LHCN-M2 (cell line): ENCODE results near the gene STARD8. TPM values are rescaled to one million over a fixed set of nuclear protein-coding genes. Genes with fewer than 3 reads are reported as not detected.
"Not testable (repeated sequence)": the region's sequence is repeated elsewhere in the genome, so short reads cannot be mapped to it uniquely, and the experiment has no call there.

ENCODE experiments used
- DNase-seq: peaks from one replicate; pipeline ENCODE4 v3.0.0-alpha.2; 2012; ENCODE audit warnings: low read depth
- total RNA-seq: library from RNA; depleted of rRNA; stranded (reverse); fragments of >200 nt; gene quantifications from 2 replicates; pipeline ENCODE4 v1.2.3, GENCODE V29; 2014

Gene STARD8
- total RNA-seq, 1 experiment from 2014 or later: 12.1 TPM

- peak; percentile 53 for DNase-seq
Observed at GRCh38 chrX:68659385-68659784, 11.9 kb downstream of the STARD8 start.

GRCh38 chrX:68659786-68660185 lies 12.3 kb downstream of the STARD8 start:
- no peak for DNase-seq

GRCh38 chrX:68660746-68661145 lies 13.3 kb downstream of the STARD8 start:
- DNase-seq: no peak

- no peak for DNase-seq
Observed at GRCh38 chrX:68665502-68665901, 18.0 kb downstream of the STARD8 start.

- DNase-seq: no peak
Observed at GRCh38 chrX:68666580-68666979, 19.1 kb downstream of the STARD8 start.

GRCh38 chrX:68669094-68669860 lies 21.8 kb downstream of the STARD8 start:
- no peak for DNase-seq

GRCh38 chrX:68669871-68670270 lies 22.4 kb downstream of the STARD8 start:
- no peak for DNase-seq

DNA sequence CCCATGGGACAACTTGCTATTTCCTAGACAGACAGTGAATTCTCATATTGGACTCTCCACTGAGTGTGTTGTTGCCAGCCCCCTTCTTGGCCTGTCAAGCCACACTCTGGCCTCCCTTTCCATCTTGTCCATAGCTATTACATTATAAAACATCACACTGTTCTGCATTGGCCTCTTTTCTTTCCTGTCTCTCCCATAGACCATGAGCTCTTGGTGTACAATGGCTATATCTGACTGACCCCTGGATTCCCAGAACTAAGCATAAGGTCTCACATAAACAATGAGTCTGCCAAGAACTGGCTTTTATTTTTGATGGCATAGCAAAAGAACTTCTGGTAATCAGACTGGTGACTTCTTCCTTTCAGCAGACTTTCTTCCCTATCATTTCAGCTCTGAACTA lies 23.8 kb downstream of the STARD8 start:
- no peak for DNase-seq

DNA sequence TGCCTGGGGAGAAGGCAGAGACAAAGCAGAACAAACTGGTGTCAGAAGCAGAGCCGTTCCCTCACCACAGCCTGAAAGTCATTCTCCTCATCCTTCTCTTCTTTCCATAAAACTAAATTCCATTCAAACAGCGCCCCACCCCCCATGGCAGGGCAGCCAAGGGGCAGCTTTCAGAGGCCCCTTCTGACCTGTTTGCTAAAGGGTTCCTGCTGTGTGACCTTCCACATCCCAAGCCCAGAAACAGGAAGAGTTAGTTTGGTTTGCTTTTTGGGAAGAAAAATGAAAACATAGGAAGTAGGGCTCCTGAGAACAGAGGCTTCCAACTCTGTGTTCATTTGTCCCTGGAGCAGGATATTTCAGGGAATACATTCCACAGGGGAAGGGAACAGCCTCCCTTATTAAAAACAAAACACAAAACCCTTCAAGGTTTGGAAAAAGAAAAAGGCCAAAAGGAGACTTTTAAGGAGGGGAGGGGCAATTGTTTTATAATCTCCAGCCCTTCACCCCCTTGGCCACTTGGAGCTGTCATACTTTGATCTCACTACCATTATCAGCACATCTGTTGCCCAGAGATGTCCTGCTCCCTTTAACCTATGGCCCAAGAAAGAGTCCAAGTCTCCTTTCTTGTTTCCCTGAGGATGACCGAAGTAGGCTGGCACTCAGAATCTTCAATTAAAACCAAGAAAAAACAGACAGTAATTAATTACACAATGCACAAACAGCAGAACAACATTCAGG lies 25.3 kb downstream of the STARD8 start:
- DNase-seq: no peak

DNA sequence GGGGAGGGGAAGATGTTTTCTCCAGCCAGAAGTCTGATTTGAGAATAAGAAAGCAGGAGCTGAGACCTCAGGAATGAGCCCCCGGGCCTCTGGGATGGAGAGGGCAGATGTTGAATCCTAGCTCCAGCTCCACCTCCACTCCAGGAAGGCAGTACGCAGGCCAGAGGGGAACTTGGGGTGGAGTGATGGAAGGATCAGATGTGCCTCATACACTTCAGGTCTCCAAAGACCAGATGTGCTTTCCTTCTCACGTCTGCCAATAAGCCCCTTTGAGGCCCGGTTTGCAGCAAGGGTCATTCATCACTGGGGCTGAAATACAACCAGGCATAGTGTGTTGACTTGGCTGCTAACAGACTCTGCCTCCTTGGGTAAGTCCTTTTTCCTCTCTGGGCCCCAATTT lies 28.1 kb downstream of the STARD8 start:
- DNase-seq: no peak

DNA sequence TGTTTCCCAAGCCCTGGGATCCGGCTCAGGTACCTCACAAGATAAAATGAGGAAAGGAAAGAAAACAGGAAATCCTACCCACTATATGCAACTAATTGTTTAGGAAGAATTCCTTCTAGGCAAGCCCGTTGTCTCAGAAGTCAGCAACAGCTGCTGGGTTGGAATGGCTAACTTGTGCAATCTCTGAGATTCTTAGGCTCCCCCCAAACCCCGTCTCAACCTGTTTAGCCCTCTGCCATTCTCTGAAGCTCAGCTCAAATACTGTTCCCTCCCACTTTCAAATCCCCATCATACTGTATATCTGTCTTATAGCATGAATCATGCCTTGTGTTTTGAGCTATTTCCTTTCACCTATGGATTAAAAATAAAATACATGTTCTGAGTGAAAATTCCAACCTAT lies 28.9 kb downstream of the STARD8 start:
- peak; percentile 53 for DNase-seq

DNA sequence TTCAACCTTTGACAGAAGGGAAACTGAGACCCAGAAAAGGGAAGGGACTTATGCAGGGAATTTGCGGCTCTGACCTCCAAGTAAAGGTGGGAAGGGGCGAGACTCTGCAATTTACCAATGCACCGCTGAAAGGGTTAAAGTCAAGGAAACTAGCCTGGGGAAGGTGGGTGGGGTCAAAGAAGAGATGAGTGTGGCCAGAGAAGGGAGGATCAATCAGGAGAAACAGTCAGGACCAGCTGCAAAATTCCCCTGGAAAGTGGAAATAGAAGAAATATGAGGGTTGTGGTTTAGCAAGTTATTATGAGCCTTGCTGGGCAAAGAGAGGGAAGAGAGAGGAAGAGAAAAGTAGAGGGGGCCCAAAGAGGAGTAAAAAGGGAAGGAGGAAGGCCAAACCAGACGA lies 30.5 kb downstream of the STARD8 start:
- DNase-seq: peak; percentile 53

DNA sequence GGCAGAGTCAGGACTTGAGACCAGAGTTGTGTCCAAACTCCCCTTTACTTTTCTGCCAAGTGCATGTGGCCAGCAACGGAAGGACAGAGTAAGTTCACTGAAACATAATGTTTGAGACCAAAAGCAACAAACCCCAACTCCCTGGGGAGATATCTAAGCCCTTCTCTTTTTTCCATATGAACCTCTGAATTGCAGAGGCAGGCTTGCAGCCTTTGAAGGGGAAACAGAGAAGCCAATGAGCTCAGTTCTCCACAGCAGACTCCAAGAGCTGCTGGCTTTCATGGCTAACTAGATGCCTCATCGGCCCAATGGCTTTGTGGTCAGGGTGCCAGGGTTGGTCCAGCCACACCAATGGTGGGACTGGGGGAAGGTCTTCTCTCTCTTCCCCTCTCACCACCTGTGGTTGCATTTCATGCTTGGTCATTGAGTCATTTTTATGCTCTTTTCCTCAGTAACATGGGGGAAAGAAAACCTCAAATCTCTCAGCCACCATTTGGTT lies 34.0 kb downstream of the STARD8 start:
- peak; percentile 93 for DNase-seq

- DNase-seq: no peak
Observed at GRCh38 chrX:68682790-68683189, 35.3 kb downstream of the STARD8 start.

DNA sequence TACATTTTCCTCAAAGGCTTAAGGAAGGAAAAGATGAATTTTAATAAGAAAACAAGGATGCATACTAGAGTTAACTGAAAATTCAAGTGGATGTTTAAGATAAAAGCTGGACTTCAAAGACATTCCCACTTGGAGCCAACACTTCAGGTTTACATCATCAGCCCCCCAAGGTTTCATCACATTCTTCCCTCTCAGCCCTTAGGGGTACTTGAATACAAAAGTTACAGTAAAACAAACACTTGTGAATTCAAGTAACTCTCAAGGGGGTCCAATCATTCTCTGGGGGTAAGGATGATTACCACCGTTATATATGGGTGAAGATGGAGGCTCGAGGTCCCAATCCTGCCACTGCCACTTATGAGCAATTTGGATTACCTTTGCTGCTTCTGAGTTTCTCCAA lies 36.1 kb downstream of the STARD8 start:
- no peak for DNase-seq

DNA sequence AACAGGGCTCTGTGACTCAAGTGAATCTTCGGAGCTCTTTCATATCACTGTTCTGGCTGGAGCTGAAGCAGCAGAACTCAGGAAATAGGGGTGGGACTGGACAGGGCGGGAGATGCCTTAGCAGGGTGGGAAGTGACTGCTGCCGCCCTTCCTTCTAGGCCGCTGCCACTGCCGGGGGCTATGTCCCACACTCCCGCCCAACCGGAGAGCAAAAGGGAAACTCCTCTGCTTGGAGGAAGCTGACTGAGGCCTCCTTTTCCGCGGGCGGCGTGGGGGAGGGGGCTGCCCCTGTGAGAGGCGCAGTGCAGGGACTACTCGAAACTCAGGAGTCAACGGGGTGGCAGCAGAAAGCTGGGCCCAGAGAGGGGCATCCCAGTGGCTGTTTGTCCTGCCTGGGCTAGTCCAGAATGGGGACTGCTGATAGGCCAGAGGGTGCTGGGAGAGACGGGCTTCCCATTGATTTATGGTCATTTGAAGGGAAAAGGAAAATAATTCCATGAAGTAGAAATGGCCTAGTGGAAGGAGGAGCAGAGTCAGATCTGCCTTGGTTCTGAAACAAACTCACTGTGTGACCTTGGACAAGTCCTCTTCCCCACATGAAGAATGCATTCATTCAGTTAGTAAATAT lies 36.9 kb downstream of the STARD8 start:
- no peak for DNase-seq

GRCh38 chrX:68684919-68685304 lies 37.4 kb downstream of the STARD8 start:
- DNase-seq: no peak

GRCh38 chrX:68685685-68686084 lies 38.2 kb downstream of the STARD8 start:
- DNase-seq: peak; percentile 43

DNA sequence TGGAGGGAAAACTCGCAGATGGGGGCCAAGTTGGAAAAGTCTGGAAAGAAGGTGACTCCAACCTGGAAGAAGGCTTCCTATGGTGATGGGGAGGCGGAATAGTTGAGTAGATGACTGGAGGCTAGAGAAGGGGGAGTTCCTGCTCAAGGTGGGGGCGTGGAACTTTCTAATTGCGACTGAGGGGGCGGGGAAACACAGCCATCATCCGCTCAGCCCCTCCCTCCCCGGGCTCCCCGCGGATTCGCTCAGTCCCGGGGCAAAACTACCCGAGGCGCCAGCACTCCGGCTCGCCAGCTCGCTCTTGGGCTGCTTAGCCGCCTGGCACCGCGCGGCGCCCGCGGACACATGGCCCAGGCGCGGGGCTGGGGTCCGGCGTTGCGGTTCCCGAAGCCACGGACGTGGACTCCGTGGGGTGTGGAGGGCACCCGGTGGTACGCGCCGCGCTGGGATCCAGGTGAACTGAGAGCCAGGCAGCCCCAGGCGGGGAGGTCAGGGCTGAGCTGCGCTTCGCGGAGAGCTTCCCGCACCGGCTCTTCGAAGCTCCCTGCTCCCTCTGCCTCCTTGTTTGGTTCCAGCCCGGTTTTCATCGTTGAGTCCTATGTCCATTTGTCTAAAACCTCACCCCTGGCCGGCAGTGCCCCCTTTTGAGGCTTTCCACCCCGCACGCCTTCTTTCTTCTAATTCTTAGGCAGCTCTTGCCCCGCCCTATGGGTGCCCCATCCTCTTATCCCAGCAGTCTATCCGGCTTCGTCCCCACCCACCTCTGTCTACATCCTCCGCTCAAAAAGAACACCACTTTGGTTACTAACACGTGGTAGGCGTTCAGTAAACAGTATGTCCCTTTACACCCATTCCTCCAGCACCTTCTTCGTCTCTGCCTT lies 38.9 kb downstream of the STARD8 start:
- no peak for DNase-seq

DNA sequence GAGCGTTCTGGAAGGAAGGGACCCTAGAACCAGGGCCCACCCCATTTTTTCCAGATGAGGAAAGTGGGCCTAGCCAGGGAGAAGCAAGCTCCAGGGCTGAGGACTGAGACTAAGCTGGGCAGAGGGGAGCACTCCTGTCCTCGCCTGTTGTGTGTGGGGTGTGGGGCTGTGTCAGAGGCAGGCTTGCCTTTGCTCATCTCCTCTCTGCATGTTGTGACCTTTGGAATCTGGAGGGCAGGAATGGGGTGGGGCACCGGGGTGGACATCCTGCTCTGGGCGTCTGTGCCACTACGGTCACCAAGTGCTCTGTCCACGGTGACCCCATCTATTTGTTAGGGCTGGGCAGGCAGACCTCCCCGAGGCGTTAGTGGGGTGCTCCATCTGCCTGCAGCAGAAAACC lies 41.5 kb downstream of the STARD8 start:
- DNase-seq: not testable (repeated sequence)

DNA sequence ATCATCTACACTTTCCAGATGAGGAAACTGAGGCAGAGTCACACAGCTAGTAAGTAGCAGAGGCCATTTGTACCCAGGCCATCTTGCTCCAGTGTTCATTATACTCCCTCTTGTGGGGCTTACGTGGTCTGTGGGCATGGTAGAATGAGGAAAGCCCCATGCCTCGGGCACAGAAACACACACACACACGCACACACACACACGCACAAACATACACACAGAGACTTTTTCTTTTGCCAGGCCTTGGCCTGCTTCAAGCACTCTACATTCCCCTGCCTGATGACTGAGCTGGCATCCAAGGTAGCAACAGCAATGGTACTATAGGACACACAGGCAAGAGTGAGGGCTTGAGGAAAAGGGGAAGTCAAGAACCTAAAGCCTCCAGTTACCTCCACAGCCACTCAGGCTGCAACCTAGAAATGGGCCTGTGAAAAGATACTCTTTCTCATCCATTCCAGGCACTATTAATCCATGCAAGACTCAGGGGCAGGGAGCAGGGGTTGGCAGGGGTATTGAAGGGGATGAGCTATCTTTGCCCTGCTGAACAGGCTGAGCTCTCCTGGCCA lies 43.6 kb downstream of the STARD8 start:
- no peak for DNase-seq
